ENCODE results near the gene MAP2K3.
"Not testable (repeated sequence)": the region's sequence is repeated elsewhere in the genome, so short reads cannot be mapped to it uniquely, and the experiment has no call there.

The MAP2K3 gene

GRCh38 chr17:21345236-21345635, 60.7 kb downstream of the MAP2K3 start:
- TF ChIP-seq, protein P1, sequence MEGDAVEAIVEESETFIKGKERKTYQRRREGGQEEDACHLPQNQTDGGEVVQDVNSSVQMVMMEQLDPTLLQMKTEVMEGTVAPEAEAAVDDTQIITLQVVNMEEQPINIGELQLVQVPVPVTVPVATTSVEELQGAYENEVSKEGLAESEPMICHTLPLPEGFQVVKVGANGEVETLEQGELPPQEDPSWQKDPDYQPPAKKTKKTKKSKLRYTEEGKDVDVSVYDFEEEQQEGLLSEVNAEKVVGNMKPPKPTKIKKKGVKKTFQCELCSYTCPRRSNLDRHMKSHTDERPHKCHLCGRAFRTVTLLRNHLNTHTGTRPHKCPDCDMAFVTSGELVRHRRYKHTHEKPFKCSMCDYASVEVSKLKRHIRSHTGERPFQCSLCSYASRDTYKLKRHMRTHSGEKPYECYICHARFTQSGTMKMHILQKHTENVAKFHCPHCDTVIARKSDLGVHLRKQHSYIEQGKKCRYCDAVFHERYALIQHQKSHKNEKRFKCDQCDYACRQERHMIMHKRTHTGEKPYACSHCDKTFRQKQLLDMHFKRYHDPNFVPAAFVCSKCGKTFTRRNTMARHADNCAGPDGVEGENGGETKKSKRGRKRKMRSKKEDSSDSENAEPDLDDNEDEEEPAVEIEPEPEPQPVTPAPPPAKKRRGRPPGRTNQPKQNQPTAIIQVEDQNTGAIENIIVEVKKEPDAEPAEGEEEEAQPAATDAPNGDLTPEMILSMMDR (IDR thresholded peaks at IDR 0.05): no peak
- Histone ChIP-seq H3K27ac (no peak overlapping the region), H3K4me3 (no peak overlapping the region)
- peak; percentile 67 for DNase-seq (ENCODE audit: low spot score)

- not testable (repeated sequence) for H3K27ac ChIP-seq; DNase-seq (ENCODE audit: low spot score); H3K4me3 ChIP-seq
Measured at GRCh38 chr17:21346107-21346506, 61.6 kb downstream of the MAP2K3 start.

- not testable (repeated sequence) for DNase-seq (ENCODE audit: low spot score); H3K4me3 ChIP-seq
- H3K27ac ChIP-seq: peak overlapping the region in 1 of 2 donors; percentile 32
Measured at GRCh38 chr17:21346651-21347250, 62.2 kb downstream of the MAP2K3 start.

DNA sequence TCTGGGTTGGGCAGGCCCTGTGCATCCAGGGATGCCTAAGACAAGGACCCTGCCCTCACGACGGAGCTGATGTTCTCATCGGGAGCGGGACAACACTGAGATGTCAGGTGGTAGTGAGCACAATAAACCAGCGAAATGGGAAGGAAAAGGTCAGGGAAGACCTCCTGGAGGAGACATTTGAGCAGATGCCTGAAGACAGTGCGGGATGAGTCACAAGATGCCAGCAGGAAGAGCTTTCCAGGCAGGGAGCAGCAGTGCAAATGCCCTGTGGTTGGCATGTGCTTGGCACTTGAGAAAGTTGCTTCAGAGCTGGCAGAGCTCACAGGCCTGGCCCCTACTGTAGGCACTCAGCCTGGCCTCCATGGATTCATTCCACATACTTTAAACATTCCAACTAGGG, 63.1 kb downstream of the MAP2K3 start:
- H3K4me3 ChIP-seq; DNase-seq (ENCODE audit: low spot score): not testable (repeated sequence)

GRCh38 chr17:21348081-21348925, 63.8 kb downstream of the MAP2K3 start:
- H3K27ac ChIP-seq; H3K4me3 ChIP-seq; DNase-seq (ENCODE audit: low spot score): not testable (repeated sequence)

More for the DNA sequence above, 63.1 kb downstream of the MAP2K3 start:
- H3K27ac ChIP-seq: not testable (repeated sequence)

- DNase-seq (ENCODE audit: low spot score); H3K27ac ChIP-seq; H3K4me3 ChIP-seq: not testable (repeated sequence)
Measured at GRCh38 chr17:21348926-21349261, 64.4 kb downstream of the MAP2K3 start.

GRCh38 chr17:21349358-21350050, 65.0 kb downstream of the MAP2K3 start:
- not testable (repeated sequence) for DNase-seq (ENCODE audit: low spot score); H3K4me3 ChIP-seq

GRCh38 chr17:21350495-21350894, 66.0 kb downstream of the MAP2K3 start:
- DNase-seq (ENCODE audit: low spot score); H3K27ac ChIP-seq; H3K4me3 ChIP-seq: not testable (repeated sequence)

More at GRCh38 chr17:21349358-21350050, 65.0 kb downstream of the MAP2K3 start:
- H3K27ac ChIP-seq: not testable (repeated sequence)

- no peak for DNase-seq (ENCODE audit: low spot score)
- Histone ChIP-seq H3K4me3 (no peak overlapping the region), H3K27ac (no peak overlapping the region)
- TF ChIP-seq, protein P1 (IDR thresholded peaks at IDR 0.05): no peak
Measured at GRCh38 chr17:21351366-21352065, 67.0 kb downstream of the MAP2K3 start.

DNA sequence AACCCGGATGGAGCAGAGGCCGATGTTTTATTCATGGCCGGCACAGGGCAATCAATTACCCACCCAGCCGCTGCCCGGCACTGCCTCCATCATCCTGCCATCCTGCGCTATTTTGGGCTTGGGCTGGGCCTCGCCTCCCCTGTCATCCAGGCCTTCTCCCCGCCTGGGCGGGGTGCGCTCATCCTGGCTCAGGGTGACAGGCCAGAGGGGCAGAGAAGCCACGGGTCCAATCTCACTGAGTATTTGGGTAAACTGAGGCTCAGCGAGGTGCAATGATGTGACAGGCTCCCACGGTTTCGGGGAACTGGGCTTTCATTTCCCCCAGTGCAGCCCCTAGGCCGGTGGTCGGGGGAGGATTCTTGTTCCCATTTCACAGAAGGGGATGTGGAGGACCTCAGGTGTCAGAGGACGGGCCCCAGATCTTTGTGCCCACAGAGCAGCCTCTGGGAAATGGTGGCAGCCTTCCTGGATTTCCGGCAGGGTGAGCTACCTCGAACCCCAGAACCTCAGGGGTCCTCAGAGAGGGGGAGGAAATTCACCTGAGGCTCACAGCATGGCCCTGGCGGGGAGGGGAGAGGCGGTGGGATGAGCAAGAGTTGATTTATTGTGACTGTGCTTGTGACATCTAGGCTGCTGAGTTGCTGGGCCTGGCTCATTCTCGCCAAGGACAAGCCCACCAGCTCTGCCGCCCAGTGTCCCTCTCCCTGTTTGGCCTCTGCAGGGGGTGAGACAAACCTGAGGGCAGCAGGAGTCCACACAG, 67.9 kb downstream of the MAP2K3 start:
- H3K4me3 ChIP-seq: no peak overlapping the region
- TF ChIP-seq, protein P1 (IDR thresholded peaks at IDR 0.05): no peak
- DNase-seq (ENCODE audit: low spot score): no peak
- H3K27ac ChIP-seq: no peak overlapping the region
